CD4-positive, alpha-beta memory T cell (primary cell): ENCODE data around the gene ORAI1. TPM values are rescaled to one million over a fixed set of nuclear protein-coding genes. Genes with fewer than 3 reads are reported as not detected.

Source experiments
- CTCF ChIA-PET: fragments of 350-600 bp; sonication (Branson Sonifier 250); formaldehyde crosslinking; loops from one replicate; lab custom pipeline; 2021; ENCODE audit warnings: inconsistent platforms; ENCODE audit not compliant: partially characterized antibody; lab: Charles Lee
- POLR2A ChIA-PET: fragments of 350-600 bp; sonication (Branson Sonifier 250); formaldehyde crosslinking; loops from one replicate; lab custom pipeline; 2021; ENCODE audit not compliant: partially characterized antibody; lab: Charles Lee
- DNase-seq, 5 donors: peaks; one replicate each; pipeline versions ENCODE4 v3.0.0 to v3.0.0-alpha.2; 2020 to 2022; ENCODE audit warnings: mixed read lengths in 1 of 5
- H3K27ac ChIP-seq: one replicate; pipeline ENCODE4 v1.7.0; 2013; ENCODE audit warnings: low read depth, low read length
- H3K27me3 ChIP-seq: 2 replicates; pipeline ENCODE4 v1.7.0; 2013; ENCODE audit warnings: mild to moderate bottlenecking, low read length, moderate library complexity; ENCODE audit not compliant: insufficient read depth
- H3K36me3 ChIP-seq: 2 replicates; pipeline ENCODE4 v1.7.0; 2013; ENCODE audit warnings: mild to moderate bottlenecking, low read length, moderate library complexity; ENCODE audit not compliant: insufficient read depth
- H3K4me1 ChIP-seq: 2 replicates; pipeline ENCODE4 v1.7.0; 2013; ENCODE audit warnings: mild to moderate bottlenecking, low read length, moderate library complexity; ENCODE audit not compliant: insufficient read depth
- H3K4me3 ChIP-seq, 2 donors: one replicate each; pipeline ENCODE4 v1.7.0; 2013; ENCODE audit warnings: low read length in 2 of 2, mild to moderate bottlenecking in 1 of 2
- H3K9me3 ChIP-seq, 2 donors: one replicate each; pipeline ENCODE4 v1.7.0; 2013; ENCODE audit warnings: low read length in 2 of 2, control low read depth in 1 of 2; ENCODE audit not compliant: control insufficient read depth in 1 of 2
- H3K27ac Mint-ChIP-seq, 7 donors: one replicate each; pipeline ENCODE4 v1.8.0; 2020 to 2021; ENCODE audit warnings: mixed read lengths in 7 of 7, mild to moderate bottlenecking in 6 of 7, inconsistent platforms in 3 of 7, moderate library complexity in 3 of 7
- H3K27me3 Mint-ChIP-seq, 2 donors: one replicate each; pipeline ENCODE4 v1.8.0; 2020 to 2021; ENCODE audit warnings: mixed read lengths in 2 of 2
- H3K36me3 Mint-ChIP-seq, 2 donors: one replicate each; pipeline ENCODE4 v1.8.0; 2020 to 2021; ENCODE audit warnings: mixed read lengths in 2 of 2, inconsistent platforms in 1 of 2, mild to moderate bottlenecking in 1 of 2
- H3K4me1 Mint-ChIP-seq, 4 donors: one replicate each; pipeline ENCODE4 v1.8.0; 2020 to 2021; ENCODE audit warnings: mixed read lengths in 4 of 4, mild to moderate bottlenecking in 1 of 4
- H3K4me3 Mint-ChIP-seq, 8 donors: one replicate each; pipeline ENCODE4 v1.8.0; 2020 to 2021; ENCODE audit warnings: mixed read lengths in 8 of 8, mild to moderate bottlenecking in 7 of 8, moderate library complexity in 6 of 8, inconsistent platforms in 3 of 8
- H3K9me3 Mint-ChIP-seq, 8 donors: one replicate each; pipeline ENCODE4 v1.8.0; 2020 to 2021; ENCODE audit warnings: mixed read lengths in 8 of 8, mild to moderate bottlenecking in 5 of 8, inconsistent platforms in 3 of 8, moderate library complexity in 1 of 8
- intact Hi-C: fragments of 100-400 bp; cut with micrococcal nuclease; formaldehyde crosslinking; loops from one replicate; pipeline ENCODE4 v1.15.1; 2023
- polyA plus RNA-seq, 2 donors: library from polyadenylated mRNA; unstranded; fragments of 300-500 nt; fragmentation: Illumina TruSeq; gene quantifications; one replicate each; pipeline ENCODE4 v1.2.3, GENCODE V29; 2021
- total RNA-seq, 2 experiments: library from RNA; stranded (reverse); gene quantifications; one replicate each; pipeline ENCODE4 v1.2.3, GENCODE V29; 2021

Gene ORAI1
- total RNA-seq = 10 to 100 TPM; 48.8 to 51.7 TPM
- 100 to 1,000 TPM; 186 to 235 TPM for polyA plus RNA-seq

DNA sequence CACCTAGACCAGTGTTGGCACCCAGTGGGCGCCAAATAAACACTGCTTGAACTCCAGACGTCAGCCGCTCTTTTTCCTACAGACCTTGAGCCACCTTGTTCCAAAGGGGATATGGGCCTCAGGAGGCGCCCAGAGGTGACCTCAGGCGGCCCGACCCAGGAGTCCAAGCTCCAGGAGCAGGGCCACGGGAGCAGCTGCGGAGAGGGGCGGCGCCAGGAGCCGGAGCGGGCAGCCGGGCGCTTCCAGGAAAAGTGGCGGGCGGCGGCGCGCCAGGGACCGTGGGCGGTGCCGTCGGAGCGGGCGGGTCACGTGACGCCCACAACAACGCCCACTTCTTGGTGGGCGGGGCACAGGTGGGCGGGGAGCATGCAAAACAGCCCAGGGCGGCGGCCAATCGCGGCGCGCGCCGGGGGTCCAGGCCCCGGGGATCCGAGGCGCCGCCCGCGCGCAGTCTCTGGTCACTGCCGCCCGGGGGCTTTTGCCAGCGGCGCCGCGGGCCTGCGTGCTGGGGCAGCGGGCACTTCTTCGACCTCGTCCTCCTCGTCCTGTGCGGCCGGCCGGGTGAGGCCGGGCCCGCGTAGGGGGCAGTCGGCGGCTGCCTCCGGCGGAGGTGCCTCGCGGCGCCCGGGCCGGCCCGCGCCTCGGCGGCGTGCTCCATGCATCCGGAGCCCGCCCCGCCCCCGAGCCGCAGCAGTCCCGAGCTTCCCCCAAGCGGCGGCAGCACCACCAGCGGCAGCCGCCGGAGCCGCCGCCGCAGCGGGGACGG, at the start of gene ORAI1:
TSS of gene ORAI1 (plus strand) at position 444 of the 766 bp plus-strand sequence.
- Mint-ChIP-seq H3K27ac (peak within 1 kb of the TSS; percentile 96 to 100 (median 97)), H3K36me3 (peaks cover 4 to 34% of the 10 kb centered on the region in 2 donors), H3K4me1 (peaks cover 30 to 59% (median 39%) of the 10 kb centered on the region in 4 donors), H3K27me3 (peaks cover 0 to 2% of the 10 kb centered on the region in 2 donors), H3K4me3 (peak within 1 kb of the TSS; percentile 96 to 98 (median 98)), H3K9me3 (no peaks in the 10 kb centered on the region)
- Histone ChIP-seq H3K27me3 (no peaks in the 10 kb centered on the region), H3K4me3 (peak within 1 kb of the TSS; percentile 88 to 96), H3K27ac (peak within 1 kb of the TSS; percentile 97), H3K4me1 (peaks cover 46% of the 10 kb centered on the region), H3K36me3 (peaks cover 6% of the 10 kb centered on the region), H3K9me3 (no peaks in the 10 kb centered on the region)
- CTCF ChIA-PET = interaction anchor here (0.6 to 12.3 kb wide), 23 partner anchors 10 to 185 kb away, joined by 3 to 230 read pairs (median 9); partner anchors contain the start of gene MORN3
- intact Hi-C loops = loop anchor here (1.0 to 5.0 kb wide), 4 partner anchors 36 to 166 kb away; partner anchors contain the start of gene RHOF
- peak; percentile 93 to 98 (median 96) for DNase-seq
- POLR2A ChIA-PET = interaction anchor here (0.6 to 9.6 kb wide), 42 partner anchors 9 to 1334 kb away, joined by 3 to 305 read pairs (median 8); partner anchors contain the start of genes ANAPC5, KDM2B, MORN3 and RHOF

DNA sequence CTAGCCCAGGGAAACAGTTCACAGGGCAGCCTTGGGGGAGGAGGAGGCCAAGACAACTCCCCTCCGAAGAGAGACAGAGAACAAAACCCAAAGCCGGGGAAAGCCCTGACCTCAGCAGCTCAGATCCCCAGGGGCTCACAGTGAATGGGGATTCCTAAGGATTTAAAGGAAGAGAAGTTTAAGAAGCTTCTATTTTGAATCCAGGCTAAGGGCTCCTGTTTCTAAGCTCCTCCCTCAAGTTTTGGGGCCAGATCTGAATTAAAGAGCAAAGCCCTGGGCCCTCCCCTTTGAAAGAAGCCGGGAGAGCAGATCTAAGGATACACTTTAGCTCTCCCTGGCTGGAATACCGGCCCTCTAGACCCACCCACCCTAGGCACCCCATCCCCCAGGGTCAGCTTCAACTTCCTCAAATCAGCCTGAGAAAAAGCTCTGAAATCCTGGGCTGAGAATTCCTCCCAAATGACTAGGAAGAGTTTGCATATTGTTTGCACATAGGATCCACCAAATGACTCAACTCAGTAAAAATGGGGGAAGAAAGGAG, 49.4 kb upstream of the ORAI1 start:
- Histone ChIP-seq H3K4me3 (no peak overlapping the region), H3K27ac (peak overlapping the region; percentile 71), H3K36me3 (peaks cover 20% of the 10 kb centered on the region), H3K4me1 (peaks cover 33% of the 10 kb centered on the region), H3K9me3 (no peaks in the 10 kb centered on the region), H3K27me3 (no peaks in the 10 kb centered on the region)
- intact Hi-C loops = loop anchor here (5.0 kb wide), 1 partner anchor 215 kb away; the partner anchor contains the start of gene RHOF
- Mint-ChIP-seq H3K27me3 (no peaks in the 10 kb centered on the region), H3K36me3 (peaks cover 28 to 51% of the 10 kb centered on the region in 2 donors), H3K9me3 (peaks cover 0 to 2% (median 0%) of the 10 kb centered on the region in 8 donors), H3K4me3 (peak overlapping the region; percentile 46 to 76 (median 72)), H3K4me1 (peaks cover 21 to 52% (median 33%) of the 10 kb centered on the region in 4 donors), H3K27ac (peak overlapping the region; percentile 65 to 90 (median 81))
- POLR2A ChIA-PET = interaction anchor here (0.6 to 10.0 kb wide), 9 partner anchors 9 to 225 kb away, joined by 3 to 254 read pairs (median 3); partner anchors contain the start of gene ORAI1
- CTCF ChIA-PET = interaction anchor here (1.0 to 9.4 kb wide), 6 partner anchors 14 to 95 kb away, joined by 3 to 107 read pairs (median 6); partner anchors contain the start of genes MORN3 and ORAI1
- DNase-seq = no peak

DNA sequence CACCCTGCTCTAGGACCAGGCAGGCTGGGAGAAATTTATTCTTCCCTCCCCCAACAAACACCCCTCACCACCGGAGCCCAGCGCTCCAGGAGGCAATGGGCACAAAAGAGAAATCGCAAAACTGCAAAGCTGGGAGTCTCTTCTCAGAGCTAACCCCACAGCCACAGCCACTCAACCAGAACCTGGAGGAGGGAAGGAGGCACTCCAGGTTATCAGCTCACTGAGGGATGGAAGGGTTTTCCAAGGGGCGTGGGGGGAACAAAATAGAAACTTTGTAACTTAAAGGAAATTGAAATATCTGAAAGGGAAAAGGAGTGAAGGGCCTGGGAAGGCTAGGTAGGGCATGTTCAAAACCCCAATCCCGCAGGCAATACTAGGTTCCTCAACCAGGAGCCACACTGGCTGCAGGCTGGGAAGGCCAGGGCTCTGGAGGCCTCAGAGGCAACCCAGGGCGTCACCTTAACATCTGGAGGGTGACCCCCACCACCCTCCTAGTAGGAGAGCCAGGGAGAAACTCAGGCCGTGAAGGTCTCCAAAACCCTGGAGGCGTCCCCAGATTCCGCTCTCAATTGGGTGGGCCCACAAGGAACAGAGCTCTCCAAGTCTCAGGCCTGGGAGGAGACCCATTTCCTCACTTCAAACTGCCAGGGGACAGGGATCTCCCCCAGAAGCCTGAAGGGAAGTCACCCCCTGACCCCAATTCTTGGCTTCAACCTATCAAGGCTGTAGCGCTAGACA, 48.7 kb upstream of the ORAI1 start:
- Histone ChIP-seq H3K27ac (peak overlapping the region; percentile 71), H3K36me3 (peaks cover 20% of the 10 kb centered on the region), H3K9me3 (no peaks in the 10 kb centered on the region), H3K4me1 (peaks cover 40% of the 10 kb centered on the region), H3K4me3 (peak overlapping the region in 1 of 2 donors; percentile 63), H3K27me3 (no peaks in the 10 kb centered on the region)
- no peaks in the 10 kb centered on the region for H3K27me3 Mint-ChIP-seq
- H3K27ac Mint-ChIP-seq = peak overlapping the region; percentile 65 to 90 (median 81)
- intact Hi-C loops = loop anchor here (5.0 kb wide), 1 partner anchor 215 kb away; the partner anchor contains the start of gene RHOF
- H3K36me3 Mint-ChIP-seq = peaks cover 22 to 46% of the 10 kb centered on the region in 2 donors
- DNase-seq = no peak
- peaks cover 0 to 2% (median 0%) of the 10 kb centered on the region in 8 donors for H3K9me3 Mint-ChIP-seq
- peak overlapping the region; percentile 46 to 76 (median 72) for H3K4me3 Mint-ChIP-seq
- ChIA-PET POLR2A (interaction anchor here (0.6 to 10.0 kb wide), 13 partner anchors 8 to 224 kb away, joined by 3 to 254 read pairs (median 3); partner anchors contain the start of genes ORAI1 and TMEM120B), CTCF (interaction anchor here (0.9 to 9.4 kb wide), 6 partner anchors 18 to 104 kb away, joined by 3 to 107 read pairs (median 9); partner anchors contain the start of gene ORAI1)
- H3K4me1 Mint-ChIP-seq = peaks cover 22 to 59% (median 36%) of the 10 kb centered on the region in 4 donors

DNA sequence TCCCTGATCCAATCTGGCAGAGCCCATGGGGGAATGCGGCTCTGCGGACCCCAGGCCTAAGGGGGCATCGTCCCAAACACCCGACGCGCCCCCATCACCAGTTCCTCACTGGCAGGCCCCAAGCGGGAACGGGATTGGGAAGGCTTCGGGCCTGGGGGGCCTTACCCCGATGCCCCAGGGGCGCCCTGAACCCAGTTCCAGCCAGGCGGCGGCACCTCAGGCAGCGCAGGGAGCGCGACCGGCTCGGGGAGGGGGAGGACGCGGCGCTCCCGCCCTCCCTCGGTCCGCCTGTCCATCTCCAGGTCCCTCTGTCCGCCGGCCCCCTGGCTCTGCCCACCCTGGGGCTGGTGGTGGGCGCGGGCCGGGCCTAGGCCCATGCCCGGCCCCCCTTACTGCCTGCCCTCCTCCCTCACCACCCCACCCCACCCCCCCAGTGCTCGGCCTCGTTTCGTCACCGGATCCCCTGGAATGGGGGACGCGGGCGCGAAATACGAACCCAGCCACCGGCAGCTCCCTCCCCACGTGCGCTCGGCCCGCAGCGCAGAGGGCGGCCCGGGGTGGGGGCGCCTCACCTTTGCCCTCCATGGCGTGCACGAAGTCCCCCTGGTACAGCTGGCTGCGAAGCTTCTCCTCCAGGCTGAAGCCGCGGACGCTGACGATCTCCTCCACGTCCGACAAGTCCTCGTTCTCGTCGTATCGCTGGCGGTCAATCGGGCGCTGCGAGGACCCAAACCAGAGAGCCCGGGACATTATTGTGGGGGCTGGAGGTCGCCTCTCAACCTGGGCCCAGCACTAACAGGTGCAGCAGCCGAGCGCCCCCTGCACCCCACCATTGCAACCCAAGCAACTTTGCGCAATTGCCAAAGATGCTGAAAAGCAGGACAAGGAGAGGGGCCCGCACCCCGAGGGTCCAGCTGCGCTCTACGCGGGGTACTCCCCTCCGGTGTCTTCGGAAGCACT, 47.8 kb upstream of the ORAI1 start:
- POLR2A ChIA-PET = interaction anchor here (0.7 to 10.0 kb wide), 30 partner anchors 8 to 223 kb away, joined by 3 to 254 read pairs (median 6); partner anchors contain the start of genes MORN3, ORAI1, RHOF and TMEM120B
- Mint-ChIP-seq H3K36me3 (peaks cover 22 to 46% of the 10 kb centered on the region in 2 donors), H3K9me3 (peaks cover 0 to 2% (median 0%) of the 10 kb centered on the region in 8 donors), H3K27me3 (no peaks in the 10 kb centered on the region), H3K4me3 (peak overlapping the region; percentile 86 to 99 (median 98)), H3K4me1 (peaks cover 25 to 65% (median 41%) of the 10 kb centered on the region in 4 donors), H3K27ac (peak overlapping the region in 6 of 7 donors; percentile 52 to 93 (median 78))
- intact Hi-C loops = loop anchor here (5.0 kb wide), 1 partner anchor 214 kb away; the partner anchor contains the start of gene RHOF
- peak in 4 of 5 donors; percentile 6 to 40 (median 16) for DNase-seq
- H3K4me3 ChIP-seq = peak overlapping the region; percentile 63 to 84
- no peaks in the 10 kb centered on the region for H3K9me3 ChIP-seq
- peaks cover 48% of the 10 kb centered on the region for H3K4me1 ChIP-seq
- CTCF ChIA-PET = interaction anchor here (0.6 to 9.4 kb wide), 18 partner anchors 12 to 216 kb away, joined by 3 to 107 read pairs (median 4); partner anchors contain the start of genes ORAI1 and RHOF
- H3K27me3 ChIP-seq = no peaks in the 10 kb centered on the region
- peak overlapping the region; percentile 71 for H3K27ac ChIP-seq
- peaks cover 20% of the 10 kb centered on the region for H3K36me3 ChIP-seq

DNA sequence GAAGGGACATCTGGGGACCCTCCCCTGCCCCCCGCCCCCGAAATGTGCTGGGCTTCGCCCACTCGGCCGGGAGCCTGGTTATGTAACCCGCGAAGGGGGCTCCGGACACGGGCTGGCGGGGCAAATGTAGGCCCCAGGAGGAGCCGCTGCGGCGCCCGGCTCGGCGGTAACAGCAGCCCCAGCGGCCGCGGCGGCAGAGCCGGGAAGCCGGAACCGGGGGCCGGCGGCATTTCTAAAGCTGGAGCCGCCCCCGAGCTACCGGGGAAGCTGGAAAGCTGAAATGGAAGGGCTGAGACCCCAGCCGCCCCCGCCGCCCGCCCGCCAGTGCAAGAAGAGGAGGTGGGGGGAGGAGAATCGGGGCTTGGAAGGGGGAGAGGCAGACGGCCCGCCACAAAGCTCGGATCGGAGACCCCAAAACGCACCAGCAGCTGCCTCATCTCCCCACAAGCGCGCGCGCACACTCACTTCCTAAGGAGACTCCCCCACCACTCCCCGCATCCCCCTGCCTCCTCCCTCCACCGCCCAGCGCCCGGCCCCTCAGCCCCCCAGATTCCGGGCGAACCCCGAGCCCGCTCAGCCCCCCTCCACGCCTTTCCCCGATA, 47.0 kb upstream of the ORAI1 start:
- Mint-ChIP-seq H3K4me1 (peaks cover 23 to 68% (median 44%) of the 10 kb centered on the region in 4 donors), H3K9me3 (peaks cover 0 to 2% (median 0%) of the 10 kb centered on the region in 8 donors), H3K36me3 (peaks cover 14 to 39% of the 10 kb centered on the region in 2 donors), H3K27me3 (no peaks in the 10 kb centered on the region), H3K4me3 (peak overlapping the region; percentile 95 to 99 (median 98)), H3K27ac (peak overlapping the region; percentile 92 to 99 (median 98))
- peaks cover 53% of the 10 kb centered on the region for H3K4me1 ChIP-seq
- H3K27ac ChIP-seq = peak overlapping the region; percentile 71
- no peaks in the 10 kb centered on the region for H3K27me3 ChIP-seq
- ChIA-PET POLR2A (interaction anchor here (0.6 to 10.0 kb wide), 38 partner anchors 9 to 227 kb away, joined by 3 to 254 read pairs (median 6); partner anchors contain the start of genes MORN3, ORAI1, RHOF and TMEM120B), CTCF (interaction anchor here (0.7 to 9.4 kb wide), 18 partner anchors 11 to 215 kb away, joined by 3 to 107 read pairs (median 4); partner anchors contain the start of genes ORAI1 and RHOF)
- peak; percentile 28 to 57 (median 32) for DNase-seq
- no peaks in the 10 kb centered on the region for H3K9me3 ChIP-seq
- peak overlapping the region; percentile 63 to 84 for H3K4me3 ChIP-seq
- intact Hi-C loops = loop anchor here (5.0 kb wide), 1 partner anchor 213 kb away; the partner anchor contains the start of gene RHOF
- H3K36me3 ChIP-seq = peaks cover 16% of the 10 kb centered on the region
